ENCODE measurements around the gene TNFRSF14. TPM values are rescaled to one million over a fixed set of nuclear protein-coding genes. Genes with fewer than 3 reads are reported as not detected.
A peak's percentile ranks its signal among the peaks of the same experiment; 100 is the strongest.

Gene TNFRSF14
- total RNA-seq, 2 experiments from 2014 or later = 15.7 to 18.5 TPM

DNA sequence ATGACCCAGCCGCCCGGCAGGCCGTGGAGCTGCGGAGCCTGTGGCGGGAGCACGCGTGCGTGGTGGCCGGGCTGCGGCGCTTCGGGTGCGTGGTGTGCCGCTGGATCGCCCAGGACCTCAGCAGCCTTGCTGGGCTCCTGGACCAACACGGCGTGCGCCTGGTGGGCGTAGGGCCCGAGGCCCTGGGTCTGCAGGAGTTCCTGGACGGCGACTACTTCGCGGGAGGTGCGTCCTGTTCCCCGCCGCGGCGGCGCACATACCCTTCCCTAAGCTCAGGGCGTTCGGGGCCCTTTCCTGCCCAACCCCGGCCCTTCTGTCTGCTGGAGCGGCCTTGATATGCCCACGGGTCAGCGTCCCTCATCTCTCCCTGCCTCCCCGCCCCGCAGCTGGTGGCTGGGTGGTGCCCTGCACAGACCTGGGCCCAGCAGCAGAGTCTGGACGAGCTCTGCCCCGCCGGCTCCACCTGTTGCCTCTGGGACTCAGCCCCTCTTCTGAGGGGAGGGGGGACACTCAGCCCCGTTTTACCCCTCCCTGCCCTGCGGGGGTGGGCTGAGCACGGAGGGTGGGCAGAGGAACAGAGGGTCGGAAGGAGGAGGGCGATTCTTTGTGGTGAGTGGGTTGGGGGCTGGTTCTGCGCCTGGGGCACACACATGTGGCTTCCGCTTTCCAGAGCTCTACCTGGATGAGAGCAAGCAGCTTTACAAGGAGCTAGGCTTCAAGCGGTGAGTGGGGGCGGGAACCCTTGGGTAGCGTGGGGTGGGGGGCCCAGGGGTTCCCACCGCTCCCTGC is 31.1 kb downstream of the TNFRSF14 start:
- DNase-seq (ENCODE audit: low spot score) = no peak
- intact Hi-C loops (cut with micrococcal nuclease; ENCODE audit: unreplicated experiment) = no loop called here
- H3K4me1 ChIP-seq (ENCODE audit: insufficient read depth, low read length, poor library complexity, severe bottlenecking) = peaks cover 31% of the 10 kb centered on the region
- peak overlapping the region; percentile 51; the same call in 1 of the 2 replicates for H2AFZ ChIP-seq (ENCODE audit: low read length)
- no peaks in the 10 kb centered on the region for H3K9me2 ChIP-seq (ENCODE audit: insufficient read depth, low read length)
- TF ChIP-seq, protein P1, sequence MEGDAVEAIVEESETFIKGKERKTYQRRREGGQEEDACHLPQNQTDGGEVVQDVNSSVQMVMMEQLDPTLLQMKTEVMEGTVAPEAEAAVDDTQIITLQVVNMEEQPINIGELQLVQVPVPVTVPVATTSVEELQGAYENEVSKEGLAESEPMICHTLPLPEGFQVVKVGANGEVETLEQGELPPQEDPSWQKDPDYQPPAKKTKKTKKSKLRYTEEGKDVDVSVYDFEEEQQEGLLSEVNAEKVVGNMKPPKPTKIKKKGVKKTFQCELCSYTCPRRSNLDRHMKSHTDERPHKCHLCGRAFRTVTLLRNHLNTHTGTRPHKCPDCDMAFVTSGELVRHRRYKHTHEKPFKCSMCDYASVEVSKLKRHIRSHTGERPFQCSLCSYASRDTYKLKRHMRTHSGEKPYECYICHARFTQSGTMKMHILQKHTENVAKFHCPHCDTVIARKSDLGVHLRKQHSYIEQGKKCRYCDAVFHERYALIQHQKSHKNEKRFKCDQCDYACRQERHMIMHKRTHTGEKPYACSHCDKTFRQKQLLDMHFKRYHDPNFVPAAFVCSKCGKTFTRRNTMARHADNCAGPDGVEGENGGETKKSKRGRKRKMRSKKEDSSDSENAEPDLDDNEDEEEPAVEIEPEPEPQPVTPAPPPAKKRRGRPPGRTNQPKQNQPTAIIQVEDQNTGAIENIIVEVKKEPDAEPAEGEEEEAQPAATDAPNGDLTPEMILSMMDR (conservative IDR thresholded peaks at IDR 0.05; ENCODE audit: low read length) = no peak
- no peak for TF ChIP-seq EZH2phosphoT487 (IDR thresholded peaks at IDR 0.05; ENCODE audit: borderline replicate concordance, low read depth, low read length)
- peak overlapping the region; percentile 94 for H3K4me2 ChIP-seq (ENCODE audit: low read length)
- H4K20me1 ChIP-seq (ENCODE audit: insufficient read depth, low read length) = no peaks in the 10 kb centered on the region
- H3K36me3 ChIP-seq (ENCODE audit: insufficient read depth, low read length) = no peaks in the 10 kb centered on the region
- CTCF ChIA-PET (ENCODE audit: unreplicated experiment) = interaction anchor here (1.0 kb wide), 1 partner anchor 11 kb away, joined by 3 read pairs; no protein-coding TSS in a partner anchor
- no TSS peak for BruUV-seq (replicated peaks)
- H3K4me3 ChIP-seq (ENCODE audit: low read depth, low read length, poor library complexity, severe bottlenecking) = peak overlapping the region; percentile 90
- no peaks in the 10 kb centered on the region for H3K79me2 ChIP-seq (ENCODE audit: insufficient read depth, low read depth, low read length)
- H3K27ac ChIP-seq (ENCODE audit: low read depth, low read length, poor library complexity, severe bottlenecking) = no peak overlapping the region
- H3K9me3 ChIP-seq (ENCODE audit: low read length) = no peaks in the 10 kb centered on the region
- POLR2A ChIA-PET = no interaction called here

DNA sequence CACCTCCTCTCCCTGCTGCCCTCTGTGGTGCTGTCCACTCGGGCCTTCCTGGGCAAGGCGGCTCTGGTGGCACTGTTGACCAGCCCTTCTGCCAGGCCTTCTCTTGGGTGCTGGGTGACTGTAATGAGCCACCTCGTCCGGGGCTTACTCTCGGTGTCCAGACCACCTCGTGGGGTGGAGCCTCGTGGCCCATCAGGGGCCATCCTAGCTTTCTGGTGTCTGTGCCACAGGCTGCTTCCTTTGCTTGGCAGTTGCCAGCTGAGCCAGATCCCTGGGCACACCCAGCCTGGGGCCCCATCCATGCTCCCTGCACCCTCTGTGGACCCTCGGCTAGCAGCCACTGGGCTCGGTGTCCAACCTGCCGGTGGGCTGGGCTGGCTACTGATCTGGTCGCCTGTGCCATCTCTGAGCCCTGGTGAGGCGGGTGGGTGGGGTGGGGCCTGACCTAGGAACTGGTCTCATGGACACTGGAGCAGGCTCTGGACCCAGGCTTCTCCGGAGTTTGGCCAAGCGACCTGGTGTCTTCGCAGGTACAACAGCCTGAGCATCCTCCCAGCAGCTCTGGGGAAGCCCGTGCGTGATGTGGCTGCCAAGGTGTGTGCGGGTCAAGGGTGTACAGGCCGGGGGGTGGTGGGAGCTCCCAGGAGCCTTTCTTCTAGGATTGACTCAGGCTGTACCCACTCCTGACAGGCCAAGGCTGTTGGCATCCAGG is 31.8 kb downstream of the TNFRSF14 start:
- peak overlapping the region; percentile 90 for H3K4me3 ChIP-seq (ENCODE audit: low read depth, low read length, poor library complexity, severe bottlenecking)
- H3K36me3 ChIP-seq (ENCODE audit: insufficient read depth, low read length) = no peaks in the 10 kb centered on the region
- DNase-seq (ENCODE audit: low spot score) = no peak
- H3K4me1 ChIP-seq (ENCODE audit: insufficient read depth, low read length, poor library complexity, severe bottlenecking) = peaks cover 31% of the 10 kb centered on the region
- no peak overlapping the region for H2AFZ ChIP-seq (ENCODE audit: low read length)
- H3K4me2 ChIP-seq (ENCODE audit: low read length) = peak overlapping the region; percentile 94
- intact Hi-C loops (cut with micrococcal nuclease; ENCODE audit: unreplicated experiment) = no loop called here
- no peak overlapping the region for H3K27ac ChIP-seq (ENCODE audit: low read depth, low read length, poor library complexity, severe bottlenecking)
- no peaks in the 10 kb centered on the region for H3K79me2 ChIP-seq (ENCODE audit: insufficient read depth, low read depth, low read length)
- no TSS peak for BruUV-seq (replicated peaks)
- ChIA-PET CTCF (ENCODE audit: unreplicated experiment) (no interaction called here), POLR2A (no interaction called here)
- H4K20me1 ChIP-seq (ENCODE audit: insufficient read depth, low read length) = no peaks in the 10 kb centered on the region
- H3K9me3 ChIP-seq (ENCODE audit: low read length) = no peaks in the 10 kb centered on the region
- H3K9me2 ChIP-seq (ENCODE audit: insufficient read depth, low read length) = no peaks in the 10 kb centered on the region
- TF ChIP-seq, protein P1 (conservative IDR thresholded peaks at IDR 0.05; ENCODE audit: low read length) = no peak
- no peak for TF ChIP-seq EZH2phosphoT487 (IDR thresholded peaks at IDR 0.05; ENCODE audit: borderline replicate concordance, low read depth, low read length)
